Right lobe of liver (tissue), 4 donors: ENCODE data around the gene SMARCB1.

Experiments
- CTCF ChIP-seq, 4 donors: fragments of 200-600 bp in 3 of 4; fragments of 450-650 bp in 1 of 4; IDR thresholded peaks; one replicate each; pipeline versions ENCODE4 v1.5.1 to v1.8.0; 2016 to 2022; ENCODE audit warnings: antibody characterized with exemption in 4 of 4, mild to moderate bottlenecking in 2 of 4
- POLR2A ChIP-seq: fragments of 450-650 bp; IDR thresholded peaks from one replicate; pipeline ENCODE4 v1.6.1; 2017; ENCODE audit warnings: antibody characterized with exemption, mild to moderate bottlenecking
- donor health status: DM: no; HTN: no; CAD: no.
- donor health status: DM: no; HTN: no; CAD: no.
- donor health status: DM: no; HTN: yes; CAD: no.

- no peak for TF ChIP-seq CTCF (IDR thresholded peaks at IDR 0.05)
- TF ChIP-seq POLR2A, result no peak
Observed at GRCh38 chr22:23858484-23858815, 71.7 kb downstream of the SMARCB1 start.
